HL-60 (cell line): Measurements from ENCODE around the gene PAQR4.

Experiments
- DNase-seq, 2 experiments: peaks; one replicate each; pipeline ENCODE4 v3.0.0-alpha.2; 2010 to 2020; ENCODE audit warnings: low read depth in 1 of 2, low spot score in 1 of 2
- H3K27ac ChIP-seq: fragments of 250-450 bp; sonication (Bioruptor Pico); replicated peaks from 2 replicates; pipeline ENCODE4 v1.5.1; 2020; ENCODE audit warnings: mild to moderate bottlenecking, moderate library complexity
- H3K27me3 ChIP-seq: fragments of 250-450 bp; sonication (Bioruptor Pico); 2 replicates; pipeline ENCODE4 v1.5.1; 2021; ENCODE audit warnings: mild to moderate bottlenecking, moderate library complexity; ENCODE audit not compliant: insufficient read depth, poor library complexity, severe bottlenecking
- H3K4me3 ChIP-seq: replicated peaks from 2 replicates; pipeline ENCODE4 v1.5.1; 2011; ENCODE audit warnings: mild to moderate bottlenecking, control low read depth, low read length; ENCODE audit not compliant: insufficient read depth
- GABPA ChIP-seq: IDR thresholded peaks from 2 replicates; pipeline ENCODE4 v1.6.1; 2012; ENCODE audit warnings: low read depth
- POLR2AphosphoS5 ChIP-seq: IDR thresholded peaks from 2 replicates; pipeline ENCODE4 v1.6.1; 2012; ENCODE audit warnings: low read depth
- SPI1 ChIP-seq: IDR thresholded peaks from 2 replicates; pipeline ENCODE4 v1.6.1; 2012; ENCODE audit warnings: low read depth, mild to moderate bottlenecking, borderline replicate concordance
- TF ChIP-seq, protein P1 (sequence below): IDR thresholded peaks from 2 replicates; pipeline ENCODE4 v1.6.1; 2012; ENCODE audit warnings: low read depth; ENCODE audit not compliant: insufficient replicate concordance
- TF ChIP-seq, protein P2 (sequence below): IDR thresholded peaks from one replicate; pipeline ENCODE4 v1.5.1; 2011; ENCODE audit warnings: low read length, control low read depth, inconsistent platforms; ENCODE audit not compliant: insufficient read depth

The PAQR4 gene

DNA sequence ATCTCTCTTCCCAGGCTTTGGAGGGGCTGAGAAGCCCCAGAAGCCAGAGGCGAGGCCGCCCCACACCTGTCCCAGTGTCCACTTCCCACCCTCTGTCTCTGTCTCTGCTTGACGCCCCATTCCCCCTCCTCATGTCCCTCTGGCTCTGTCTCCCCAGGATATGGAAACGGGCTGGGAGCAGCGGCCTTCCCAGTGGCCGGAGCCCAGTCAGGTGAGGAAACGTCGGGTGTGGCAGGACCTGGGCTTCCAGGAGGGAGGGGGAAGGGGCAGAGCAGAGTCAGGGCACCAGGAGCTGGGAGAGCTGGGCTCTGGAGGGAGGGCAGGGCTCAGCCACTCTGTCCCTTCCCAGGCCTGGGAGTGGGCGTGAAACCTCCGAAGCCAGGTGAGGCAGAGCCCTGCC lies 21.7 kb downstream of the PAQR4 start:
- DNase-seq = no peak
- peaks cover 2% of the 10 kb centered on the region for H3K27me3 ChIP-seq

GRCh38 chr16:2991566-2992261 lies 22.6 kb downstream of the PAQR4 start:
- no peak for DNase-seq
- H3K27me3 ChIP-seq = peaks cover 2% of the 10 kb centered on the region
- H3K4me3 ChIP-seq = no peak overlapping the region
- H3K27ac ChIP-seq = no peak overlapping the region
- TF ChIP-seq, protein P1, sequence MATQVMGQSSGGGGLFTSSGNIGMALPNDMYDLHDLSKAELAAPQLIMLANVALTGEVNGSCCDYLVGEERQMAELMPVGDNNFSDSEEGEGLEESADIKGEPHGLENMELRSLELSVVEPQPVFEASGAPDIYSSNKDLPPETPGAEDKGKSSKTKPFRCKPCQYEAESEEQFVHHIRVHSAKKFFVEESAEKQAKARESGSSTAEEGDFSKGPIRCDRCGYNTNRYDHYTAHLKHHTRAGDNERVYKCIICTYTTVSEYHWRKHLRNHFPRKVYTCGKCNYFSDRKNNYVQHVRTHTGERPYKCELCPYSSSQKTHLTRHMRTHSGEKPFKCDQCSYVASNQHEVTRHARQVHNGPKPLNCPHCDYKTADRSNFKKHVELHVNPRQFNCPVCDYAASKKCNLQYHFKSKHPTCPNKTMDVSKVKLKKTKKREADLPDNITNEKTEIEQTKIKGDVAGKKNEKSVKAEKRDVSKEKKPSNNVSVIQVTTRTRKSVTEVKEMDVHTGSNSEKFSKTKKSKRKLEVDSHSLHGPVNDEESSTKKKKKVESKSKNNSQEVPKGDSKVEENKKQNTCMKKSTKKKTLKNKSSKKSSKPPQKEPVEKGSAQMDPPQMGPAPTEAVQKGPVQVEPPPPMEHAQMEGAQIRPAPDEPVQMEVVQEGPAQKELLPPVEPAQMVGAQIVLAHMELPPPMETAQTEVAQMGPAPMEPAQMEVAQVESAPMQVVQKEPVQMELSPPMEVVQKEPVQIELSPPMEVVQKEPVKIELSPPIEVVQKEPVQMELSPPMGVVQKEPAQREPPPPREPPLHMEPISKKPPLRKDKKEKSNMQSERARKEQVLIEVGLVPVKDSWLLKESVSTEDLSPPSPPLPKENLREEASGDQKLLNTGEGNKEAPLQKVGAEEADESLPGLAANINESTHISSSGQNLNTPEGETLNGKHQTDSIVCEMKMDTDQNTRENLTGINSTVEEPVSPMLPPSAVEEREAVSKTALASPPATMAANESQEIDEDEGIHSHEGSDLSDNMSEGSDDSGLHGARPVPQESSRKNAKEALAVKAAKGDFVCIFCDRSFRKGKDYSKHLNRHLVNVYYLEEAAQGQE = no peak
- no peak for TF ChIP-seq GABPA
- TF ChIP-seq SPI1 = no peak
- TF ChIP-seq POLR2AphosphoS5 = no peak

More for the DNA sequence above, 21.7 kb downstream of the PAQR4 start:
- Histone ChIP-seq H3K4me3 (no peak overlapping the region), H3K27ac (no peak overlapping the region)
- no peak for TF ChIP-seq POLR2AphosphoS5
- TF ChIP-seq, protein P2, sequence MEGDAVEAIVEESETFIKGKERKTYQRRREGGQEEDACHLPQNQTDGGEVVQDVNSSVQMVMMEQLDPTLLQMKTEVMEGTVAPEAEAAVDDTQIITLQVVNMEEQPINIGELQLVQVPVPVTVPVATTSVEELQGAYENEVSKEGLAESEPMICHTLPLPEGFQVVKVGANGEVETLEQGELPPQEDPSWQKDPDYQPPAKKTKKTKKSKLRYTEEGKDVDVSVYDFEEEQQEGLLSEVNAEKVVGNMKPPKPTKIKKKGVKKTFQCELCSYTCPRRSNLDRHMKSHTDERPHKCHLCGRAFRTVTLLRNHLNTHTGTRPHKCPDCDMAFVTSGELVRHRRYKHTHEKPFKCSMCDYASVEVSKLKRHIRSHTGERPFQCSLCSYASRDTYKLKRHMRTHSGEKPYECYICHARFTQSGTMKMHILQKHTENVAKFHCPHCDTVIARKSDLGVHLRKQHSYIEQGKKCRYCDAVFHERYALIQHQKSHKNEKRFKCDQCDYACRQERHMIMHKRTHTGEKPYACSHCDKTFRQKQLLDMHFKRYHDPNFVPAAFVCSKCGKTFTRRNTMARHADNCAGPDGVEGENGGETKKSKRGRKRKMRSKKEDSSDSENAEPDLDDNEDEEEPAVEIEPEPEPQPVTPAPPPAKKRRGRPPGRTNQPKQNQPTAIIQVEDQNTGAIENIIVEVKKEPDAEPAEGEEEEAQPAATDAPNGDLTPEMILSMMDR = no peak
- TF ChIP-seq, protein P1 = no peak
- no peak for TF ChIP-seq SPI1
- no peak for TF ChIP-seq GABPA

DNA sequence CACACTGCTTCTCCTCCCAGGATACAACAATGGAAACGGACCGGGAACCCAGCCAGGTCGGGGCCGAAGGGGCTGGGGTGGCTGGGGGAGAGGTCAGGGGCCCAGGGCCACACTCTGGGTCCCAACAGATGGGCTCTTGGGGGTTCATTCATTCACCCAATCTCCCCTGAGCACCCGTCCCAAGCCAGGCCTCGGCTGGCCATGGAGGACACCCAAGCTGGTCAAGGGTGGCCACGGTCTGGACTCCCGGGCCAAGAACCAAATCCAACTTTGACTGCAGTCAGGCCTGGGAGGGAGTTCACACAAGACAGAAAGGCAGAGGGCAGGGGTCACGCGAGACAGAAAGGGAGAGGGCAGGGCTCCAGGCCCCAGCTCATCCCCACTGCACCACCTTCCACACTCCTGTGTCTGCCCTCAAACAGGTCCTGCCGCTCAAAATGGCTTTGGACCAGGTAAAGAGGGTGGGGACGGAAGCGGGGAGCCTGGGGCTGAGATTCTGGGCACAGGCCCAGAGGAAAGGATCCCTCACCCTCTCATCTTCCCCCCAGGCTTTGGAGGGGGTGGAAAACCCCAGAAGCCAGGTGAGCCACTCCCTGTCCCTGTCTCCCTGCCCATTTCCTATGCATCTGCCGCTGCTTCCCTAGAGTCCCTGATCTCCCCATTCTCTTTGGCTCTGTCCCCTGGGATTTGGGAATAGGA lies 23.4 kb downstream of the PAQR4 start:
- Histone ChIP-seq H3K27me3 (peaks cover 2% of the 10 kb centered on the region), H3K4me3 (no peak overlapping the region), H3K27ac (no peak overlapping the region)
- TF ChIP-seq POLR2AphosphoS5 (no peak), SPI1 (no peak), GABPA (no peak)
- TF ChIP-seq, protein P2 = no peak
- TF ChIP-seq, protein P1 = no peak
- DNase-seq = no peak
